HG03280 (cell line): ENCODE results near the gene GUCA2B.

ENCODE experiments used
- ATAC-seq: cut with Tn5 transposase; IDR thresholded peaks from one replicate; pipeline ENCODE4 v1.9.1; 2021; ENCODE audit warnings: mild to moderate bottlenecking, moderate library complexity; ENCODE audit not compliant: unreplicated experiment

Gene GUCA2B

GRCh38 chr1:42152907-42153600 is at the start of gene GUCA2B:
Gene GUCA2B, plus strand, starts transcription at chr1:42153410. Its CDS starts 41 bp downstream, at chr1:42153451.
- ATAC-seq: no peak

- ATAC-seq: no peak
Measured at GRCh38 chr1:42105025-42105424, 48.2 kb upstream of the GUCA2B start.

GRCh38 chr1:42108309-42108708 is 44.9 kb upstream of the GUCA2B start:
- ATAC-seq: no peak

GRCh38 chr1:42109600-42109999 is 43.6 kb upstream of the GUCA2B start:
- ATAC-seq: no peak

- no peak for ATAC-seq
Measured at GRCh38 chr1:42114229-42114628, 39.0 kb upstream of the GUCA2B start.

GRCh38 chr1:42117214-42117613 is 36.0 kb upstream of the GUCA2B start:
- no peak for ATAC-seq

- no peak for ATAC-seq
Measured at GRCh38 chr1:42118125-42118524, 35.1 kb upstream of the GUCA2B start.

DNA sequence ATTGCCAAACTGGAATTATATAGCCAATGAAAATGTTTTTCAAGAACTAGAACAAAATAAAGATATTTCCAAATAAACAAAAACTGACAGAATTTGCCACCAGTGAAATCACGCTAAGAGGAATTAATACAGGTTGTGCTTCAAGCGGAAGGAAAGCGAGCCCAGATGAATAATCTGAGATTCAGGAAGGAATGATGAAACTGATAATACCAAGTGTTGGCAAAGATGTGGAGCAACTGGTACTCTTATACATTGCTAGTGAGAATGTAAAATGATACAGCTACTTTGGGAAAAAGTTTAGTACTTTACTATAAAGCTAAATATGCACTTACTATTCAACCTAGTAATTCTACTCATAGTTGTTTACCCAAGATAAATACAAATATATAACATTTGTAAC is 30.8 kb upstream of the GUCA2B start:
- ATAC-seq: no peak

DNA sequence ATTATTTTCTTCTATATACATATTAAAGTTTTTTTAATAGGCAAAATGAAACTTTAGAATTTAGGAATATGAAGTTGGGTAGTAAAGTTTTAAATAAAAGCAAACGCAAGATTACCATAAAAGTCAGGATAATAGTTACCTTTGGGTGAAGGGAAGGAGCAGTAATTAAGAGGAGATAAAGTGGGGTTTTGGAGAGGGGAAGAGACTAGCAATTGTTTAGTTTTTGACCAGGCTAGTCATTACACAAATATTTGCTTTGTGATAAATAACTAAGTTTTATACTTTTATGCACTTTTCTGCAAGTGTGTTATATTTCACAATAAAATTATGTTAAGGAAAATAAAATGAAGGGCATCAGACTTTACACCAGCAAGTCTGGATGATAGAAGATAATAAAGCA is 27.7 kb upstream of the GUCA2B start:
- ATAC-seq: no peak

- no peak for ATAC-seq
Measured at GRCh38 chr1:42127767-42128166, 25.4 kb upstream of the GUCA2B start.

GRCh38 chr1:42128499-42128898 is 24.7 kb upstream of the GUCA2B start:
- ATAC-seq: no peak

GRCh38 chr1:42128964-42129363 is 24.2 kb upstream of the GUCA2B start:
- ATAC-seq: no peak

- no peak for ATAC-seq
Measured at GRCh38 chr1:42130061-42130660, 23.0 kb upstream of the GUCA2B start.

DNA sequence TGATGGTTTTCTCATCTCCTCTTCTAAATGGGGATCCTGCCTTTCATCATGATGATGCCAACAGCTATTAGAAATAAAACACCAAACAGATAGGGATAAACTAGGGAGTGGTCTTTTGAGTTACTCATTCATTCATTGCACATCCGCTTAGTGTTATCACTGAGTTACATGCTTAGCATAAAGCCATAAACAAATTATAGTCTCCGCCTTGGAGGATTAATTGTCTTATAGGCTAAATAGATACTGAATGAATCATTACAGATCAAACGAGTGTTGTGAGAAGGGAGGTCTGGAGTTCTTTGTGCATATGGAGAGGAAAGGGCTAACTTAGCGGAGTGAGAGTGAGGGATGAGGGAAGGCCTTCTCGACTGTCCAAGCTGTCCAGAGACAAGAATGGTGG is 19.8 kb upstream of the GUCA2B start:
- ATAC-seq: no peak

DNA sequence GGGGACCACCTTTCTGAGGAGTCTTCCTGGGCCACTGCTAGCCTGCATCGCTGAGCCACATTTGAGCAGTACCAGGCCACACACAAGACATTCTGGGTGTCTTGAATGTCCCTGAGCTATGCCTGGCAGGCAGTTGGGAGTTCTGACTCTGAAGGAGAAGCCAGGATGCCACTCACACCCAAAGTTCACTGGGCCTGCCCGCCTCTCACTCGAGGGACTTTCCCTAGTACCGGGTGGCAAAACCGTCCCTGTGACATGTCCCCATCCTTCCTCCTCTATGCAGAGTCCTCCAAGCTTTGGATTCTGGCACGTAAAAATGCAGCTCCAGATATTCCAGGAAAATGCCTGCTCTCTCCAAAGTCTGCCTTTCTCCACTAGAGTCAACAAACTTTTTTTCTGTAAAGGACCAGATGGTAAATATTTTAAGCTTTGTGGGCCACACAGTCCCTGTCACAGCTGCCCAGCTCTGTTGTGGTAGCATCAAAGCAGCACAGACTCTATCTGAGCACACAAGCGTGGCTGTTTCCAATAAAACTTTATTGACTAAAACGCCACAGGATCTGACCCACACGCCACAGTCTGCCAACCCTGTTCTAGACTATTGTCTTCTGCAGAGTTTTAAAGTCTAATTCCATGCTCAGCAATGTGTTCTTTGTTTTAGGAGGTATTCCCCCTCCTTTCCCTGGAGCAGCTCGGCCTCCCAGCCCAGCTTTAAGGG is 19.2 kb upstream of the GUCA2B start:
- ATAC-seq: no peak

DNA sequence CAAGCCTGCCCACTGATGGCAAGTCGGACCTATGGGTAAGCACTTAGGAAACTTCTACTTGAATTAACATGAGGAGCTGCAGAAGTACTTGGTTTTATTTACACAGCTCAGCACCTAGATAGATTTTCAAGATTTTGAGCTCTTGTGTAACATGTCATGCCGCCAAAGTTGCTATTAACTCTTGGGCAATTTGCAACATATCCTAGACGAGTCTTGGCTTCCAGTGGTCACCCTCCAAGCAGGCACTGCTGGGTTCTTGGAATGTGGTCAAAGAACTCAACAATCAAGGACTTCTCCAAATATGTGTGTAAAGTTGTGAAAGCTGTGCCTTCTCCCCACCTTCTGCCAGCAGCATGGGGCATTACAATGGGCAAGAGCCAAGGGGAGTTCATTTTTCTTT is 17.8 kb upstream of the GUCA2B start:
- no peak for ATAC-seq

GRCh38 chr1:42136466-42136865 is 16.7 kb upstream of the GUCA2B start:
- no peak for ATAC-seq

DNA sequence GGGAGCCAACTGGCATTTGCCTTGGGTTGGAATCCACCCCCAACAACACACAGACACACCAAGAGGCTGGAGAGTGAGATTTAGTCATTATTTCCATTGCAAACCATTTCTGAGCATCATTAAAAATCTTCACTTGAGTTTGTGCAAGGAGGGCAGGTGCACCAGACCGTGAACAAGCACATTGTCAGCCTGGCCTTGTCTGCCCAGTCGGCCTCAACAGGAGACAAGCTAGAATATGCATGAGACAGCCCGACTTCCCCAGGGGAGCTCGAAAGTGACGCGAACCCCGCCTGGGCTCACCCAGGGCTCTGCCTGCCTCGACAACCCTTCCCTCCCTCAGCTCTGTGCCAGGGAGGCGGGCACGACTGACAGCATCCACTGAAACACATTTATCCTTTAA is 15.4 kb upstream of the GUCA2B start:
- no peak for ATAC-seq

DNA sequence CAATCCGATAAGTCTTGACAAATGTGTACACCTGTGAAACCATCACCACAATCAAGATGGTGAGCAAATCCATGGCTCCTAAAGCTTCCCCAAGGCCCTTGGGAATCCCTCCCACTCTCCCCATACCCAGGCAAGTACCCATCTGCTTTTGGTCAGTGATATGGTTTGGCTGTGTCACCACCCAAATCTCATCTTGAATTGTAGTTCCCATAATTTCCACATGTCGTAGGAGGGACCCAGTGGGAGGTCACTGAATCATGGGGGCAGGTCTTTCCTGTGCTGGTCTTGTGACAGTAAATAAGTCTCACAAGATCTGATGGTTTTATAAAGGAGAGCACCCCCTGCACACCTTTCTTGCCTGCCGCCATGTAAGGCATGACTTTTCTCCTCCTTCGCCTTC is 14.6 kb upstream of the GUCA2B start:
- ATAC-seq: no peak

DNA sequence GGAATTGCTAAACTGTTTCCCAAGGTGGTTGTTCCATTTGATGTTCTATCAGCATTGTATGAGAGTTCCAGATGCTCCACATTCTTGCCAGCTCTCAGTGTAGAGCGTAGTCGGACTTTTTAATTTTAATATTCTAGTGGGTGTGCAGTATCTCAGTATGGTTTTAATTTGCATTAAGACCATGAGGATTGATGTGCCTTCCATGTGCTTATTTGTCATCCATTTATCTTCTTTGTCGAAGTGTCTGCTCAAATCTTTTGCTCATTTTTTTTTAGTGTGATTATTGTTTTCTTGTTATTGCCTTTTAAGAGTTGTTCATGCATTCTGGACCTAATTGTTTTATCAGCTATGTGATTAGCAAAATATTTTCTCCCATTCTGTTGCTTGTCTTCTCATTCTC is 13.8 kb upstream of the GUCA2B start:
- no peak for ATAC-seq

- no peak for ATAC-seq
Measured at GRCh38 chr1:42140191-42140590, 13.0 kb upstream of the GUCA2B start.

GRCh38 chr1:42141978-42142377 is 11.2 kb upstream of the GUCA2B start:
- no peak for ATAC-seq
